GM06990 (cell line): ENCODE measurements around the gene SPECC1L.
A peak's percentile ranks its signal among the peaks of the same experiment; 100 is the strongest.

ENCODE experiments used
- DNase-seq: peaks from one replicate; pipeline ENCODE4 v3.0.0-alpha.2; 2011; ENCODE audit not compliant: insufficient read length; ENCODE audit errors: extremely low read depth
- H3K27me3 ChIP-seq: replicated peaks from 2 replicates; pipeline ENCODE4 v1.6.0; 2011; ENCODE audit warnings: low read length; ENCODE audit not compliant: control insufficient read depth, insufficient read depth
- H3K36me3 ChIP-seq: 2 replicates; pipeline ENCODE4 v1.5.1; 2011; ENCODE audit warnings: low read length; ENCODE audit not compliant: control insufficient read depth, insufficient read depth
- H3K4me3 ChIP-seq: replicated peaks from 2 replicates; pipeline ENCODE4 v1.5.1; 2011; ENCODE audit warnings: low read depth, mild to moderate bottlenecking, control low read depth, low read length
- TF ChIP-seq, protein P1 (sequence below): IDR thresholded peaks from 2 replicates; pipeline ENCODE4 v1.5.1; 2011; ENCODE audit warnings: low read length, control low read depth, mild to moderate bottlenecking, inconsistent platforms; ENCODE audit not compliant: insufficient read depth, poor library complexity, severe bottlenecking

SPECC1L gene

DNA sequence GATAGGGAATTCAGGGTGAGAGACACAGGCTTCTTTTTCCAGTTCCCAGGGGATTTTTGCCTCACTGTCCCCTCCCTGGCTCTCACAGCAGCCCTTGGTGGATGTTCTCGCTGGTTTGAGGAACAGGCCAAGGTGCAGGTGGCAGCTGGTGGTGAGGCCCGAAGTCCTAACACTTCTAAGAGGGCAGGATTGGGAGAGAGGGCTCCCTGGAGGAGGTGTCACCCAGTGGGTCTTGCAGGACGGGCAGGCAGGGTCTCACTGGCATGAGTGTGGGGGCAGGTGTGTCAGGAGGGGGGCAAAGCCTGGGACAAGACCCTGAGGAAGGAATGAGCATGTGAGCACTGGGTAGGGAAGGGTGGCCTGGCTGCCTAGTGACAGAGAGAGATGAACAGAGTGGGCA lies 165.9 kb downstream of the SPECC1L start:
- no peak for DNase-seq
- Histone ChIP-seq H3K36me3 (peaks cover 24% of the 10 kb centered on the region), H3K4me3 (no peak overlapping the region), H3K27me3 (no peaks in the 10 kb centered on the region)
- TF ChIP-seq, protein P1, sequence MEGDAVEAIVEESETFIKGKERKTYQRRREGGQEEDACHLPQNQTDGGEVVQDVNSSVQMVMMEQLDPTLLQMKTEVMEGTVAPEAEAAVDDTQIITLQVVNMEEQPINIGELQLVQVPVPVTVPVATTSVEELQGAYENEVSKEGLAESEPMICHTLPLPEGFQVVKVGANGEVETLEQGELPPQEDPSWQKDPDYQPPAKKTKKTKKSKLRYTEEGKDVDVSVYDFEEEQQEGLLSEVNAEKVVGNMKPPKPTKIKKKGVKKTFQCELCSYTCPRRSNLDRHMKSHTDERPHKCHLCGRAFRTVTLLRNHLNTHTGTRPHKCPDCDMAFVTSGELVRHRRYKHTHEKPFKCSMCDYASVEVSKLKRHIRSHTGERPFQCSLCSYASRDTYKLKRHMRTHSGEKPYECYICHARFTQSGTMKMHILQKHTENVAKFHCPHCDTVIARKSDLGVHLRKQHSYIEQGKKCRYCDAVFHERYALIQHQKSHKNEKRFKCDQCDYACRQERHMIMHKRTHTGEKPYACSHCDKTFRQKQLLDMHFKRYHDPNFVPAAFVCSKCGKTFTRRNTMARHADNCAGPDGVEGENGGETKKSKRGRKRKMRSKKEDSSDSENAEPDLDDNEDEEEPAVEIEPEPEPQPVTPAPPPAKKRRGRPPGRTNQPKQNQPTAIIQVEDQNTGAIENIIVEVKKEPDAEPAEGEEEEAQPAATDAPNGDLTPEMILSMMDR, result no peak

DNA sequence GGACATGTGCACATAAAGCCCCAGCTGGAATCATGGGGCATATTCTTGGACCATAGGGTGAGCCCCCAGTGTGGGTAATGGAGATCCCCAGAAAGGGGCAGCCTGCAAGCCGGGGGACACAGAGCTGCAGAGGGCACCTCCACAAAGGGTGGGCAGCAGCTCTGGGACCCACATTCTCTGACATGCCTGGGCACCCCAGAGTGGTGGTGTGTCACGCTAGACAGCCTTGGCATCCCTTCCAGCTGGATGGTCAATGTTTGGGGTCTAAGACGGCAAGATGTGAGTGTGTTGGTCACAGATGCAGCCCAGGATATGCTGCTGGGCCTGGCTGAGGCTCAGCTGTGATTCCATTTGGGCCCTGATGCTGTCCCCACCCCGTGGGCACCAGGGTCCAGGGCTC lies 166.5 kb downstream of the SPECC1L start:
- no peaks in the 10 kb centered on the region for H3K27me3 ChIP-seq
- H3K4me3 ChIP-seq, result no peak overlapping the region
- DNase-seq, result no peak
- TF ChIP-seq, protein P1, result no peak
- H3K36me3 ChIP-seq, result peaks cover 26% of the 10 kb centered on the region

DNA sequence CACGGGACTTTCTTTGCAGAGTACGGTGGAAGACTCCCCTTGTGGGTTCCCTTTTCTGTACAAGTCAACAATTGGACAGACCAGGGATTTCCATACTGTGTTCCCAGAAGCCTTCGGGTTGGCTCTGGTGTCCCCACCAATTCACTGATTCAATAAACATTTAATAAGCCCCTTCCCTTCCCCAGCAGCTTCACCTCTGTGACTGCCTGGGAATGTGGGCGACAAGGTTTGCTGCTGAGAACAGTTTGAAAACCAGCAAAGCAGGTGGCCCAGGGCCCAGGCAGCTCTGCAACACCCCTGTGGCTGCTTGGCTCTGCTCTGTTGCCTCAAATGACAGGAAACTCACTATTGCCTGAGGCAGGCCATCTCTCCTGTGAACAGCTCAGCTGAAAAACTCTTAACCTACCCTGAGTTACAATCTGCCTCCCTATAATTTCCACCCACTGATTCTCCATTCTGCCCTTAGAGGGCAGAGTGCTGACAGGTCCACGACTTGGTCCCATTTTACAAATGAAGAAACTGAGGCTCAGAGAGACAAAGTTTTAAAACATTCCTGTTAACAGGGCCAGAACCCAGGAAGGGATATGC lies 167.2 kb downstream of the SPECC1L start:
- TF ChIP-seq, protein P1, result peak; percentile 49
- Histone ChIP-seq H3K36me3 (peaks cover 32% of the 10 kb centered on the region), H3K4me3 (no peak overlapping the region), H3K27me3 (no peaks in the 10 kb centered on the region)
- peak; percentile 58 for DNase-seq

DNA sequence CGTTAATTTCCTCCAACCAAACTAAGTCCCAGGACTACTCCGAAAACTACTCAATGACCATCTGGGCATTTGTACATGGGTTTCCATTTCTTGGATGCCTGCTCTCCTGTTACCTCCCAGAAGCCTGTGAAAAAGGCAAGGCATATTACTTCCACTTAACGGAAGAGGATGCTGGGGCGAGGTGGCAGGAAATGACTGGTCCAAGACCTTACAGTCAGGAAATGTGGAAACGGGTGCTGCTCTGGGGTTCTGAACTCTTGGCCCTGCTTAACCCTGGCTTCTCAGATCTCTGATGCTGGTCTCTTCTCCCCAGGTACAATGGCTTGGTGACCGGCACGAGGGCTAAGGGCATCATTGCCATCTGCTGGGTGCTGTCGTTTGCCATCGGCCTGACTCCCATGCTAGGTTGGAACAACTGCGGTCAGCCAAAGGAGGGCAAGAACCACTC lies 169.7 kb downstream of the SPECC1L start:
- Histone ChIP-seq H3K27me3 (no peaks in the 10 kb centered on the region), H3K4me3 (no peak overlapping the region), H3K36me3 (peaks cover 35% of the 10 kb centered on the region)
- TF ChIP-seq, protein P1, result no peak
- no peak for DNase-seq

DNA sequence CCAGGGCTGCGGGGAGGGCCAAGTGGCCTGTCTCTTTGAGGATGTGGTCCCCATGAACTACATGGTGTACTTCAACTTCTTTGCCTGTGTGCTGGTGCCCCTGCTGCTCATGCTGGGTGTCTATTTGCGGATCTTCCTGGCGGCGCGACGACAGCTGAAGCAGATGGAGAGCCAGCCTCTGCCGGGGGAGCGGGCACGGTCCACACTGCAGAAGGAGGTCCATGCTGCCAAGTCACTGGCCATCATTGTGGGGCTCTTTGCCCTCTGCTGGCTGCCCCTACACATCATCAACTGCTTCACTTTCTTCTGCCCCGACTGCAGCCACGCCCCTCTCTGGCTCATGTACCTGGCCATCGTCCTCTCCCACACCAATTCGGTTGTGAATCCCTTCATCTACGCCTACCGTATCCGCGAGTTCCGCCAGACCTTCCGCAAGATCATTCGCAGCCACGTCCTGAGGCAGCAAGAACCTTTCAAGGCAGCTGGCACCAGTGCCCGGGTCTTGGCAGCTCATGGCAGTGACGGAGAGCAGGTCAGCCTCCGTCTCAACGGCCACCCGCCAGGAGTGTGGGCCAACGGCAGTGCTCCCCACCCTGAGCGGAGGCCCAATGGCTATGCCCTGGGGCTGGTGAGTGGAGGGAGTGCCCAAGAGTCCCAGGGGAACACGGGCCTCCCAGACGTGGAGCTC lies 170.2 kb downstream of the SPECC1L start:
- TF ChIP-seq, protein P1, result no peak

More for the DNA sequence above, 170.2 kb downstream of the SPECC1L start:
- Histone ChIP-seq H3K36me3 (peaks cover 38% of the 10 kb centered on the region), H3K27me3 (no peaks in the 10 kb centered on the region), H3K4me3 (no peak overlapping the region)
- DNase-seq, result no peak
